GM23338 (cell line): ENCODE measurements around the gene CHST11. TPM values are rescaled to one million over a fixed set of nuclear protein-coding genes. Genes with fewer than 3 reads are reported as not detected.
A peak's percentile ranks its signal among the peaks of the same experiment; 100 is the strongest.

Experiments used
- ATAC-seq: fragments of 200-7000 bp; cut with Tn5 transposase; 3 replicates; pipeline ENCODE4 v1.9.1; 2020
- DNase-seq: peaks from one replicate; pipeline ENCODE4 v3.0.0-alpha.2; 2015; ENCODE audit warnings: low spot score
- H2AFZ ChIP-seq: fragments of 200-600 bp; sonication (generic); 2 replicates; pipeline ENCODE4 v1.8.0; 2016; ENCODE audit warnings: antibody characterized with exemption, mild to moderate bottlenecking, moderate library complexity
- H3F3A ChIP-seq: fragments of 200-600 bp; sonication (generic); replicated peaks from 2 replicates; pipeline ENCODE4 v1.8.0; 2017; ENCODE audit warnings: antibody characterized with exemption, mixed run types, low read depth
- H3K27ac ChIP-seq: fragments of 200-600 bp; sonication (generic); 2 replicates; pipeline ENCODE4 v1.6.1; 2016; ENCODE audit warnings: low read depth
- H3K27me3 ChIP-seq: fragments of 200-600 bp; sonication (generic); 2 replicates; pipeline ENCODE4 v1.8.0; 2016; ENCODE audit warnings: mild to moderate bottlenecking, mixed run types, moderate library complexity; ENCODE audit not compliant: insufficient read depth
- H3K36me3 ChIP-seq: fragments of 200-600 bp; sonication (generic); 2 replicates; pipeline ENCODE4 v1.8.0; 2016; ENCODE audit warnings: mild to moderate bottlenecking; ENCODE audit not compliant: insufficient read depth
- H3K4me1 ChIP-seq: fragments of 200-600 bp; sonication (generic); 2 replicates; pipeline ENCODE4 v1.8.0; 2016; ENCODE audit warnings: mild to moderate bottlenecking, moderate library complexity; ENCODE audit not compliant: insufficient read depth
- H3K4me2 ChIP-seq: fragments of 200-600 bp; sonication (generic); 2 replicates; pipeline ENCODE4 v1.7.1; 2017; ENCODE audit warnings: mixed run types
- H3K4me3 ChIP-seq: fragments of 200-600 bp; sonication (generic); 2 replicates; pipeline ENCODE4 v1.6.1; 2016; ENCODE audit warnings: mixed run types
- H3K79me2 ChIP-seq: fragments of 200-600 bp; sonication (generic); replicated peaks from 2 replicates; pipeline ENCODE4 v1.8.0; 2017; ENCODE audit warnings: mild to moderate bottlenecking; ENCODE audit not compliant: insufficient read depth
- H3K9me2 ChIP-seq: fragments of 200-600 bp; sonication (generic); 2 replicates; pipeline ENCODE4 v1.8.0; 2017; ENCODE audit not compliant: insufficient read depth
- H4K20me1 ChIP-seq: fragments of 200-600 bp; sonication (generic); replicated peaks from 2 replicates; pipeline ENCODE4 v1.8.0; 2017; ENCODE audit warnings: mild to moderate bottlenecking; ENCODE audit not compliant: insufficient read depth
- H3K27ac Mint-ChIP-seq: 2 replicates; pipeline ENCODE4 v1.8.0; 2020; ENCODE audit warnings: inconsistent platforms, mild to moderate bottlenecking, moderate library complexity, mixed read lengths
- H3K27me3 Mint-ChIP-seq: 3 replicates; pipeline ENCODE4 v1.8.0; 2022; ENCODE audit warnings: low read depth, mild to moderate bottlenecking, moderate library complexity, mixed read lengths, inconsistent platforms; ENCODE audit not compliant: insufficient read depth, poor library complexity
- H3K36me3 Mint-ChIP-seq: 3 replicates; pipeline ENCODE4 v1.8.0; 2021; ENCODE audit warnings: low read depth, mild to moderate bottlenecking, inconsistent platforms, moderate library complexity, mixed read lengths
- H3K4me1 Mint-ChIP-seq: 3 replicates; pipeline ENCODE4 v1.8.0; 2020; ENCODE audit warnings: mild to moderate bottlenecking, inconsistent platforms, mixed read lengths
- H3K4me3 Mint-ChIP-seq: 3 replicates; pipeline ENCODE4 v1.8.0; 2021; ENCODE audit warnings: moderate library complexity, mild to moderate bottlenecking, inconsistent platforms, mixed read lengths
- H3K9me3 Mint-ChIP-seq: 3 replicates; pipeline ENCODE4 v1.8.0; 2020; ENCODE audit warnings: moderate library complexity, mild to moderate bottlenecking, inconsistent platforms, mixed read lengths
- ETS1 ChIP-seq: IDR thresholded peaks from 2 replicates; pipeline ENCODE4 v1.6.1; 2016; ENCODE audit warnings: antibody characterized with exemption
- ZNF114 ChIP-seq: fragments of 250-450 bp; sonication (Bioruptor Pico); IDR thresholded peaks from 2 replicates; pipeline ENCODE4 v1.5.0; 2020; ENCODE audit warnings: mild to moderate bottlenecking, moderate library complexity
- ZNF331 ChIP-seq: fragments of 250-450 bp; sonication (Bioruptor Pico); IDR thresholded peaks from 2 replicates; pipeline ENCODE4 v1.5.0; 2020; ENCODE audit warnings: low read depth, mild to moderate bottlenecking, moderate library complexity
- ZNF462 ChIP-seq: fragments of 250-450 bp; sonication (Bioruptor Pico); IDR thresholded peaks from 2 replicates; pipeline ENCODE4 v1.5.0; 2020; ENCODE audit warnings: mild to moderate bottlenecking, moderate library complexity
- polyA plus RNA-seq: library from polyadenylated mRNA; unstranded; fragments of >200 nt; fragmentation: Nextera tagmentation; extraction: Ambion mirVana; gene quantifications from 2 replicates; pipeline ENCODE4 v1.2.1, GENCODE V29; 2016
- total RNA-seq: library from RNA; depleted of rRNA; stranded (reverse); fragments of >200 nt; shearing (Covaris generic); gene quantifications from 2 replicates; pipeline ENCODE4 v1.2.3, GENCODE V29; 2014
- TF ChIP-seq, protein P1 (sequence below), 2 experiments: fragments of 200-600 bp in 1 of 2; sonication (generic) in 1 of 2; conservative IDR thresholded peaks; 2 replicates each; pipeline versions ENCODE4 v1.5.1 to v1.6.1; 2016 to 2017; ENCODE audit warnings: antibody characterized with exemption in 2 of 2, low read depth in 2 of 2, mild to moderate bottlenecking in 2 of 2, moderate library complexity in 1 of 2

The CHST11 gene
- total and polyA plus RNA-seq, 2 experiments from 2014 or later: 7.7 to 25.7 TPM

DNA sequence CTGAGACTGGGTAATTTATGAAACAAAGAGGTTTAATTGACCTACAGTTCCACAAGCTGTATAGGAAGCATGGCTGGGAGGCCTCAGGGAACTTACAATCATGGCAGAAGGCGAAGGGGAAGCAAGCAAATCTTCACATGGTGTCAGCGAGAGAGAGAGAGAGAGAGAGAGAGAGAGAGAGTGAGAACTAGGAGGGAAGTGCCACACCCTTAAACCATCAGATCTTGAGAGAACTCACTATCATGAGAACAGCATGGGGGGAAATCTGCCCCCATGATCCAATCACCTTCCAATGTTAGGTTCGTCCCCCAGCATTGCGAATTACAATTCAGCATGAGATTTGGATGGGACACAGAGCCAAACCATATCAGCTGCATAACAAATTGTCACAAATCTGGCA, 96.7 kb downstream of the CHST11 start (continued):
- TF ChIP-seq ZNF462 (no peak), ZNF331 (CRISPR knock-in tag) (no peak), ETS1 (no peak)

DNA sequence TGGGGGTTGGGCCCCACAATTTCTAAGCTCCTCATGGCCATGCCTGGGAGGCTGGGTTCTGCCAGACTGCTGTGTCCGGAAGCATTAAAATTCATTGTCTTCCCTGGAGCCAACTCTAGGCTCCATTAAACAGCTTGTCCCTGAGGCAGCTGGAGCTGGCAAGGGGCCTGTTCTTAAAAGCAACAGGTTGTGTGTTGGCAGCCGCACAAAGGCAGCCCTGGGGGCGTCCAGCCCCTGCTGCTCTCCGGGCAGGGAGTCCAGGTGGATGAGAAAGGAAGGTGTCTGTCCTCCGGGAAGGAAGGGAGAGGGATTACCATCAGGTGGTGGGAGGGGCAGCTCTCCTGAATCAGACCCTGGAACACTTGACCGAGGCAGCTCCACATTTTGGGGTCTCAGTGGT, 98.9 kb downstream of the CHST11 start:
- 0 out of 2 replicates have a peak overlapping the region, but pooled peaks have one; percentile 50 for H3K27ac Mint-ChIP-seq
- ATAC-seq (peak; percentile 76), DNase-seq (no peak)
- Histone ChIP-seq H3K4me2 (no peak overlapping the region), H3K4me1 (peaks cover 5% of the 10 kb centered on the region; the same call in 1 of the 2 replicates), H3K27ac (no peak overlapping the region), H3K27me3 (no peaks in the 10 kb centered on the region), H3K79me2 (no peaks in the 10 kb centered on the region), H2AFZ (no peak overlapping the region), H3K4me3 (no peak overlapping the region), H4K20me1 (peaks cover under 1% of the 10 kb centered on the region; the same call in 1 of the 2 replicates), H3F3A (no peaks in the 10 kb centered on the region), H3K36me3 (no peaks in the 10 kb centered on the region), H3K9me2 (no peaks in the 10 kb centered on the region)
- H3K9me3 Mint-ChIP-seq: peaks cover 9% of the 10 kb centered on the region
- H3K36me3 Mint-ChIP-seq: peaks cover 14% of the 10 kb centered on the region; the same call in 2 of the 3 replicates
- no peak overlapping the region for H3K4me3 Mint-ChIP-seq
- peaks cover 8% of the 10 kb centered on the region for H3K27me3 Mint-ChIP-seq
- peaks cover 9% of the 10 kb centered on the region; the same call in 2 of the 3 replicates for H3K4me1 Mint-ChIP-seq
- TF ChIP-seq ZNF462: no peak
- TF ChIP-seq, protein P1, sequence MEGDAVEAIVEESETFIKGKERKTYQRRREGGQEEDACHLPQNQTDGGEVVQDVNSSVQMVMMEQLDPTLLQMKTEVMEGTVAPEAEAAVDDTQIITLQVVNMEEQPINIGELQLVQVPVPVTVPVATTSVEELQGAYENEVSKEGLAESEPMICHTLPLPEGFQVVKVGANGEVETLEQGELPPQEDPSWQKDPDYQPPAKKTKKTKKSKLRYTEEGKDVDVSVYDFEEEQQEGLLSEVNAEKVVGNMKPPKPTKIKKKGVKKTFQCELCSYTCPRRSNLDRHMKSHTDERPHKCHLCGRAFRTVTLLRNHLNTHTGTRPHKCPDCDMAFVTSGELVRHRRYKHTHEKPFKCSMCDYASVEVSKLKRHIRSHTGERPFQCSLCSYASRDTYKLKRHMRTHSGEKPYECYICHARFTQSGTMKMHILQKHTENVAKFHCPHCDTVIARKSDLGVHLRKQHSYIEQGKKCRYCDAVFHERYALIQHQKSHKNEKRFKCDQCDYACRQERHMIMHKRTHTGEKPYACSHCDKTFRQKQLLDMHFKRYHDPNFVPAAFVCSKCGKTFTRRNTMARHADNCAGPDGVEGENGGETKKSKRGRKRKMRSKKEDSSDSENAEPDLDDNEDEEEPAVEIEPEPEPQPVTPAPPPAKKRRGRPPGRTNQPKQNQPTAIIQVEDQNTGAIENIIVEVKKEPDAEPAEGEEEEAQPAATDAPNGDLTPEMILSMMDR (conservative IDR thresholded peaks at IDR 0.05; ENCODE audit: low read depth in 2 of 2): no peak
- TF ChIP-seq ZNF331 (CRISPR knock-in tag): no peak
- TF ChIP-seq ZNF114: no peak
